K562 (cell line): Measurements from ENCODE around the gene SUPT3H. TPM values are rescaled to one million over a fixed set of nuclear protein-coding genes. Genes with fewer than 3 reads are reported as not detected.
A peak's percentile ranks its signal among the peaks of the same experiment; 100 is the strongest.

Experiments used
- ARID1B ChIP-seq: fragments of 450-650 bp; IDR thresholded peaks from 2 replicates; pipeline ENCODE4 v1.6.1; 2016; ENCODE audit warnings: antibody characterized with exemption, mild to moderate bottlenecking, inconsistent platforms
- ATF2 ChIP-seq: sonication (generic); formaldehyde crosslinking; IDR thresholded peaks from 2 replicates; pipeline ENCODE4 v1.8.1; 2022; ENCODE audit warnings: missing genetic modification reagents
- CBFA2T2 ChIP-seq: fragments of 450-650 bp; conservative IDR thresholded peaks from 2 replicates; pipeline ENCODE4 v1.6.1; 2017; ENCODE audit warnings: mild to moderate bottlenecking
- NEUROD1 ChIP-seq: fragments of 150-350 bp; IDR thresholded peaks from 2 replicates; pipeline ENCODE4 v1.6.1; 2014; ENCODE audit warnings: borderline replicate concordance, low read length, low read depth; ENCODE audit not compliant: partially characterized antibody
- OTX1 ChIP-seq: fragments of 450-650 bp; formaldehyde crosslinking; IDR thresholded peaks from 2 replicates; pipeline ENCODE4 v1.4.0; 2022; ENCODE audit warnings: mild to moderate bottlenecking
- POLR2AphosphoS5 ChIP-seq: IDR thresholded peaks from 2 replicates; pipeline ENCODE4 v1.6.1; 2011; ENCODE audit warnings: mild to moderate bottlenecking, low read depth, low read length, moderate library complexity; ENCODE audit not compliant: control insufficient read depth, insufficient read depth
- PREB ChIP-seq: sonication (generic); formaldehyde crosslinking; IDR thresholded peaks from 2 replicates; pipeline ENCODE4 v1.8.1; 2023; ENCODE audit warnings: mild to moderate bottlenecking, missing genetic modification reagents
- TAF15 ChIP-seq: fragments of 200-400 bp; formaldehyde crosslinking; IDR thresholded peaks from 2 replicates; pipeline ENCODE4 v1.6.1; 2017; ENCODE audit warnings: mild to moderate bottlenecking, low read depth, low read length, moderate library complexity
- TBL1XR1 ChIP-seq, 2 experiments: IDR thresholded peaks; 2 replicates each; pipeline ENCODE4 v1.6.1; 2012; ENCODE audit warnings: improper control_type of control experiment in 2 of 2, low read length in 2 of 2, mild to moderate bottlenecking in 1 of 2
- TCFL5 ChIP-seq: fragments of 250-450 bp; sonication (Bioruptor Pico); conservative IDR thresholded peaks from 2 replicates; pipeline ENCODE4 v1.6.1; 2021; ENCODE audit warnings: mild to moderate bottlenecking, moderate library complexity, matching md5 sums
- ZBTB12 ChIP-seq: fragments of 250-450 bp; sonication (Bioruptor Pico); IDR thresholded peaks from 2 replicates; pipeline ENCODE4 v1.4.0; 2020
- ZFPM2 ChIP-seq: fragments of 250-450 bp; sonication (Bioruptor Pico); IDR thresholded peaks from 2 replicates; pipeline ENCODE4 v1.5.1; 2022; ENCODE audit warnings: mild to moderate bottlenecking
- ZNF124 ChIP-seq: sonication (generic); formaldehyde crosslinking; IDR thresholded peaks from 2 replicates; pipeline ENCODE4 v1.8.1; 2022; ENCODE audit warnings: missing genetic modification reagents
- ZNF239 ChIP-seq: fragments of 250-450 bp; sonication (Bioruptor Pico); IDR thresholded peaks from 2 replicates; pipeline ENCODE4 v1.4.0; 2020; ENCODE audit warnings: mild to moderate bottlenecking
- ZNF408 ChIP-seq: fragments of 250-450 bp; sonication (Bioruptor Pico); IDR thresholded peaks from 2 replicates; pipeline ENCODE4 v1.4.0; 2020; ENCODE audit warnings: low read depth, mild to moderate bottlenecking, moderate library complexity
- ZNF431 ChIP-seq: sonication (generic); formaldehyde crosslinking; IDR thresholded peaks from 2 replicates; pipeline ENCODE4 v1.8.0; 2022; ENCODE audit warnings: mild to moderate bottlenecking, missing genetic modification reagents
- polyA plus RNA-seq, 8 experiments: library from polyadenylated mRNA; depleted of rRNA in 4 of 8; stranded (reverse) in 5 of 8; unstranded in 3 of 8; fragments of >200 nt; fragmentation: Nextera tagmentation in 2 of 8; fragmentation: Illumina TruSeq in 1 of 8; extraction: Ambion mirVana in 2 of 8; extraction: Trizol in 1 of 8; gene quantifications; 2 replicates each; pipeline versions ENCODE4 v1.2.1 to v1.2.3, GENCODE V29; 2011 to 2014; ENCODE audit warnings: inconsistent platforms in 1 of 8, missing spikeins in 1 of 8
- total RNA-seq, 7 experiments: library from RNA; depleted of rRNA in 6 of 7; stranded (reverse); fragments of >200 nt in 6 of 7; fragmentation: Illumina TruSeq in 2 of 7; extraction: Trizol in 2 of 7; gene quantifications; 2 replicates each; pipeline versions ENCODE4 v1.2.1 to v1.2.3, GENCODE V29; 2011 to 2021; ENCODE audit warnings: low replicate concordance in 1 of 7
- TF ChIP-seq, protein P1 (sequence below): fragments of 250-450 bp; sonication (Bioruptor Pico); IDR thresholded peaks from 2 replicates; pipeline ENCODE4 v1.4.0; 2020

SUPT3H gene
- total and polyA plus RNA-seq, 9 of the 15 experiments (the other 6 are each of a cell fraction or from before 2014, with no cell fraction given): 7.2 to 16.3 (median 11.9) TPM

DNA sequence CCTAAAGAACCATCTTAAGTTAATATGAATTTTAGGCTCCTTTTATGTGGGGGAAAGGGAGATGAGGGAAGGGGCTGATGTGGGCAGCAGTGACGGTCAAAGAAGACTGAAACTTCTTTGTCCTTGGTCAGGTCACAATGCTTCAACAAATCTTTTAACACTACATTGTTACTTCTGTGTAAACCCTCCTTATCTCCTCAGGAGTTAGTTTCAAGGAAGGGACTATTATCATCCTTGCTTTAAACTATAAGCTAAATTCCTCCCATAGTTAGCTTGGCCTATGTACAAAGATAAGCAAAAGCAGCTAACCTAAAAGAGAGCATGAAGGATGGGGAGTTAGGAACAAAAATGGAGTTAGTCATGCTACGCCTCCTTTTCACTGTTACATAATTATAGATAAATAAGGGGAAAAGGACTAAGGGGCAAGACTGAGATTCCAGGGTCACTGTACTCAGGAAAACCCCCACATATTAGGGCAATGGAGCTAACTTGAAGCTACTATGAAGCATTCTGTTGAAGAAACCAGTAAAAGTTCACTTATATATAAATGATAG lies 222.3 kb downstream of the SUPT3H start (continued):
- TF ChIP-seq POLR2AphosphoS5 (no peak), TCFL5 (0 out of 2 replicates have a peak, but pooled peaks have one; percentile 15), CBFA2T2 (no peak), PREB (CRISPR knock-in tag) (no peak), ZFPM2 (CRISPR knock-in tag) (no peak), TAF15 (no peak), NEUROD1 (no peak), ZNF408 (CRISPR knock-in tag) (no peak), TBL1XR1 (IDR thresholded peaks at IDR 0.05; ENCODE audit: low read length in 2 of 2) (peak in 1 of 2 experiments; percentile 20; a peak in 1 of 4 replicates), ZNF124 (CRISPR knock-in tag) (no peak), OTX1 (CRISPR knock-in tag) (no peak), ZNF431 (CRISPR knock-in tag) (no peak), ZBTB12 (CRISPR knock-in tag) (peak; percentile 63; the same call in 1 of the 2 replicates), ATF2 (CRISPR knock-in tag) (no peak), ZNF239 (CRISPR knock-in tag) (peak; percentile 56), ARID1B (no peak; the same call in 1 of the 2 replicates)
- TF ChIP-seq, protein P1, sequence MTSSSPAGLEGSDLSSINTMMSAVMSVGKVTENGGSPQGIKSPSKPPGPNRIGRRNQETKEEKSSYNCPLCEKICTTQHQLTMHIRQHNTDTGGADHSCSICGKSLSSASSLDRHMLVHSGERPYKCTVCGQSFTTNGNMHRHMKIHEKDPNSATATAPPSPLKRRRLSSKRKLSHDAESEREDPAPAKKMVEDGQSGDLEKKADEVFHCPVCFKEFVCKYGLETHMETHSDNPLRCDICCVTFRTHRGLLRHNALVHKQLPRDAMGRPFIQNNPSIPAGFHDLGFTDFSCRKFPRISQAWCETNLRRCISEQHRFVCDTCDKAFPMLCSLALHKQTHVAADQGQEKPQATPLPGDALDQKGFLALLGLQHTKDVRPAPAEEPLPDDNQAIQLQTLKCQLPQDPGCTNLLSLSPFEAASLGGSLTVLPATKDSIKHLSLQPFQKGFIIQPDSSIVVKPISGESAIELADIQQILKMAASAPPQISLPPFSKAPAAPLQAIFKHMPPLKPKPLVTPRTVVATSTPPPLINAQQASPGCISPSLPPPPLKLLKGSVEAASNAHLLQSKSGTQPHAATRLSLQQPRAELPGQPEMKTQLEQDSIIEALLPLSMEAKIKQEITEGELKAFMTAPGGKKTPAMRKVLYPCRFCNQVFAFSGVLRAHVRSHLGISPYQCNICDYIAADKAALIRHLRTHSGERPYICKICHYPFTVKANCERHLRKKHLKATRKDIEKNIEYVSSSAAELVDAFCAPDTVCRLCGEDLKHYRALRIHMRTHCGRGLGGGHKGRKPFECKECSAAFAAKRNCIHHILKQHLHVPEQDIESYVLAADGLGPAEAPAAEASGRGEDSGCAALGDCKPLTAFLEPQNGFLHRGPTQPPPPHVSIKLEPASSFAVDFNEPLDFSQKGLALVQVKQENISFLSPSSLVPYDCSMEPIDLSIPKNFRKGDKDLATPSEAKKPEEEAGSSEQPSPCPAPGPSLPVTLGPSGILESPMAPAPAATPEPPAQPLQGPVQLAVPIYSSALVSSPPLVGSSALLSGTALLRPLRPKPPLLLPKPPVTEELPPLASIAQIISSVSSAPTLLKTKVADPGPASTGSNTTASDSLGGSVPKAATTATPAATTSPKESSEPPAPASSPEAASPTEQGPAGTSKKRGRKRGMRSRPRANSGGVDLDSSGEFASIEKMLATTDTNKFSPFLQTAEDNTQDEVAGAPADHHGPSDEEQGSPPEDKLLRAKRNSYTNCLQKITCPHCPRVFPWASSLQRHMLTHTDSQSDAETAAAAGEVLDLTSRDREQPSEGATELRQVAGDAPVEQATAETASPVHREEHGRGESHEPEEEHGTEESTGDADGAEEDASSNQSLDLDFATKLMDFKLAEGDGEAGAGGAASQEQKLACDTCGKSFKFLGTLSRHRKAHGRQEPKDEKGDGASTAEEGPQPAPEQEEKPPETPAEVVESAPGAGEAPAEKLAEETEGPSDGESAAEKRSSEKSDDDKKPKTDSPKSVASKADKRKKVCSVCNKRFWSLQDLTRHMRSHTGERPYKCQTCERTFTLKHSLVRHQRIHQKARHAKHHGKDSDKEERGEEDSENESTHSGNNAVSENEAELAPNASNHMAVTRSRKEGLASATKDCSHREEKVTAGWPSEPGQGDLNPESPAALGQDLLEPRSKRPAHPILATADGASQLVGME: no peak
